ENCODE data around the gene CDX2.

The CDX2 gene

DNA sequence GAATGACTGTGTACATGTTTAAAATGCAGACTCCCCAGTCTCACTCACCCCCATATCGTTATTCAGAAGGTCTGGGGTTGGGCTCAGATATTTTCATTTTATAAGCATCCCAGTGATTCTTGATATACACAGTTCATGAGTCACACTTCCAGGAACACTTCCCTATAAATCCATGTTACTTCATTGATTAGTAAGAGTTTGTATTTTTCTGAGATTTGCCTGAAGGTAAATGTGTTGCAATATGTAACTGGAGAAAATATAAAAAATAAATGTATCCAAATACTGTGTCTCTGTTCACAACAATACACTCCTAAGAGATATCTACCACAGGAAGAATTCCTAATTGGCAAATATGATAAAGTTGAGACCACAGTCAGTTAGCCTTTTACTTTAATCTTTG lies 56.0 kb downstream of the CDX2 start:
- DNase-seq, result no peak

DNA sequence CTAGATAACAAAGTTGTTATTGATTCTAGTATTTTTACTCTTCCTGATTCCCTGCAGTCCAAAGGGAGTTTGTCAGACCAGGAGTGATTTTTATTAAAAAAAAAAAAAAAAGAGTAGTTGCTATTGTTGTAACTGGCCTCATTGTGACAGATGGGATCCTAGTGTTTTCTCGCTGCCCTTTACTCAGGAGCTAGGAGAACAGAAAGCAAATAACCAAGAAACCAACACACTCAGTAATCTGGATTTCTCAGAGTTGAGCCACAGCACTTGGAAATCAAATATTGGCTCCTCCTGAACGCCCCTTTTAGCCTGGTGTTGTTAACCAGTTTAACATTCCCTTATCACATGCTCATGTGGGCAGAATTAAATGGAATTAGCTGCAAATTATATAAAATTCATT lies 57.6 kb downstream of the CDX2 start:
- DNase-seq, result no peak
